GM18526 (cell line): ENCODE data around the gene BPIFB6.

ENCODE experiments used
- POLR2A ChIP-seq: IDR thresholded peaks from 3 replicates; pipeline ENCODE4 v1.6.1; 2011; ENCODE audit not compliant: insufficient read length; ENCODE audit errors: extremely low read depth

BPIFB6 gene

GRCh38 chr20:33075281-33075680 is 43.8 kb downstream of the BPIFB6 start:
- no peak for TF ChIP-seq POLR2A

DNA sequence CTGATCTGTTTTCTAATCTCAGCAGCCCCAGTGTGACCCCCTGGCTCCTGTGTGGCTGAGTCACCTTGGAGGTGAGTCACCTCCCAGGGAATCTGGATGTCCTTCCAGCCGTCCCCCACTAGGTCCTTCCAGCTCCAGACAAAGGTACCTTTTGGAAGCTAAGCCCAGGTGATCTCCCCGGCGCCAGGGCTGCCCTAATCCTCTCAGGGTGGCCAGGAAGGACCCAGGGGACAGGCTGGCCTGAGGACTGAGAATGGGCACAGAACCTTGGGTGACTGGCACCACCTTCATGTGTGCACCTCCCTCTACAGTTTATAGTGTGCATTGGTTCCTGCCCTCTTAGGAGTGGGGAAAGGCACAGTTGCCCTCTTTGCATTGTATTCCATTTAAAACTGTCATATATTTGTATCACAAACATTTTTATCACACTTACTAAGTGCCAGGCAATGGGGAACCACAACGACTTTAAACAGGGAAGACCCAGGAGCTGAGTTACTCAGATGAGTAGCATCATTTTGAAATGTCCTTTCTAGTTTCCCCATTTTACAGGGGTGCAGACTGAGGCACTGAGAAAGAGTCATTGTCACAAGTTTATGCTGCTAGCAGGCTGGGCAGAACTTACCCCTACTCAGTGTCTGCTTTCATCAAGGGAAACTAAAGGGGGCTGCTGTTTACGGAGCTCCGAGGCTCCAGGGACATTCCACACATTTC is 45.4 kb downstream of the BPIFB6 start:
- no peak for TF ChIP-seq POLR2A

DNA sequence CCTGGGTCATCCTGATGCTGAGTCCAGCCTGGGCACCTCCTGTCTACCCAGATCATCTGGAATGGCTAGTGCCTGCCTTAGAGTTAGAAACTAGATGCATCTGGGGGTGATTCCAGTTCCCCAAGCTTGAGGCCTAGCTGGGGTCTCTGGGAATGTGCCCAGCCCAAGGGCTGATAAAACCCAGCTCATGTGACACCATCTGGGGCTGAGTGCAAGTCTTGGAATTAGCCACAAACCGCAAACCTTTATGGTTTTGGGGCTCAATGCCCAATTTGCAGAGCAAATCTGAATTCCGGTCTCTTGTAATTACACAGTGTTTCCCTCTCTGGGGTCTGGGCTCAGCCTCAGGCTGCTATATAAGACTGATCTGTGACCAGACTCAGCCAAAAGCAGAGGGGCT is 47.8 kb downstream of the BPIFB6 start, which contains the start of gene BPIFB4:
BPIFB4 (plus strand) TSS at position 385 of the 400 bp plus-strand sequence. CDS start 1,884 bp downstream, outside the sequence.
- no peak for TF ChIP-seq POLR2A

DNA sequence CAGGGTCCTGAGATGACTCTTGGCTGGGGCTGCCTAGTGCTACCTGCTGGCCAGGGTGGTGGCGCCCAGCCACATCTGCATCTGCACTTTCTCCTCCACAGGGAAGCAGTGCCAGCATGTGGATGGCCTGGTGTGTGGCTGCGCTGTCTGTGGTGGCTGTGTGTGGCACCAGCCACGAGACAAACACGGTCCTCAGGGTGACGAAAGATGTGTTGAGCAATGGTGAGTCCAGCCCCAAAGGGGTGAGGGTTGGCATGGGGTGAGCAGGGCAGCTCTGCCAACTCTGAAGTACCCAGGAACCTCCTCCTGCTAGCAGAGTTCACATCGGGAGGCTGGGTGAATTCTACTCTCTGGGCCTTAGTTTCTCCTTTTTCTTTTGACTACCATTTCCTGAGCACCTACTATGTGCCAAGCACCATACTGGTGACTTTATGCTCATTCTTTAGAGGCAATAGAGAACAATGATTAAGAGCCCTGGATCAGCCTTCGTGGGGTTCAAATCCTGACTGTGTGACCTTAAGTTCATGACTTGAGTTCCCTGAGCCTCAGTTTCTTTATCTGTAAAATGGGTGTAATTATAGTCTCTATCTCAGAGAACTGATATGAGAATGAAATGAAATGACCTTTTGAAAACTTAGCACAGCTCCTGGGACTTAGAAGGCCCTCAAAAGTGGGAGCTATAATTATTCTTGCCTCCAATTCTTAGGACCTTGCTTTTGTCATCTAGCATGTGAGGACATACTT is 50.1 kb downstream of the BPIFB6 start:
- TF ChIP-seq POLR2A: no peak

- no peak for TF ChIP-seq POLR2A
Observed at GRCh38 chr20:33082546-33082945, 51.1 kb downstream of the BPIFB6 start.

DNA sequence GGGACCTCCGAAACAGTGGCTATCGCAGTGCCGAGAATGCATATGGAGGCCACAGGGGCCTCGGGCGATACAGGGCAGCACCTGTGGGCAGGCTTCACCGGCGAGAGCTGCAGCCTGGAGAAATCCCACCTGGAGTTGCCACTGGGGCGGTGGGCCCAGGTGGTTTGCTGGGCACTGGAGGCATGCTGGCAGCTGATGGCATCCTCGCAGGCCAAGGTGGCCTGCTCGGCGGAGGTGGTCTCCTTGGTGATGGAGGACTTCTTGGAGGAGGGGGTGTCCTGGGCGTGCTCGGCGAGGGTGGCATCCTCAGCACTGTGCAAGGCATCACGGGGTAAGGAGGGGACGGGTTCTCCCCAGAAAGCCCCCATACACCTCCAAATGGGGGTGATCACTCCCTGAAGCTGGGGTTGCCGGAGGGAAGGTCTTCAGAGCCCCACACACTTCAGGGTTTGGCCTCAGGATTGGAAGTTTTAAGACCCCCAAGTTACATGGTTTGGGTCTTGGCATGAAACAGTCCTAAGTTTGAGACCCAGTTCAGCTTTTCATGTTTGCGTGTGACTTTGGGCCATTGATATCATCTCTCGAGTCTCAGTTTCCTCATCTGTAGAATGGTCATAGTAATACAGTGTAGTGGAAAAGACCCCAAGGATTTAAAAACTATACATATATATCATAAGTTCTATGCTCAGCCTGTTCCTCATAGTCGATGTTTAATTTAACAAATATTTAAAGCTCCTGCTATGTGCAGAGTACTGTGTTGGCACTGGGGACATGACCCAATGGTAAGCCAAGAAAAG is 52.3 kb downstream of the BPIFB6 start:
- no peak for TF ChIP-seq POLR2A

GRCh38 chr20:33084722-33085121 is 53.3 kb downstream of the BPIFB6 start:
- no peak for TF ChIP-seq POLR2A

DNA sequence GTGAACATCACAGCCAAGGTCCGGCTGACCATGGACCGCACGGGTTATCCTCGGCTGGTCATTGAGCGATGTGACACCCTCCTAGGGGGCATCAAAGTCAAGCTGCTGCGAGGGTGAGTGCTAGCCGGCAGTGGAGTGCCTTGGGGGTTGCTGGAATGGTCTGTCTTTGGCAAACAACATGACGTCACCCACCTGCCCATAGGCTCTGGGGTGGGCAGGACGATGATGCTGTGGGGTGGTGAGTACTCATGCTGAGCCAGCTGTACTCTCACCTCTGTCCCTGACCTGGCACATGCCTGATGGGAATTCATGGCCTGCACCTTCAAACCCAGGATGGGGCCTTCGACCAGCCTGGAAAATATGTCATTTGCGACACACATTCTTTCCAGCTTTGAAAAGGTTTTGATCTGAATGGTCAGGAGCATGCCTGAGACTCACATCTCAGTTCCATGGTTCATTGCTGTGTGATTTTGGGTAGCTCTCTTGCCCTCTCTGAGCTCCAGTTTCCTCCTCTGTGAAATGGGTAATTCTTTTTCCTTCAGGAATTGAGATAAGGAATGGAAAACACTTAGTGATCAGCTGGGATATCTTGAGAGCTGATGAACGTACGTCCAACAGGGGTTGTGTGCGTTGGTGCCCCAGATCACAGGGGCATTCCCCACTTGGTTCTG is 54.7 kb downstream of the BPIFB6 start:
- TF ChIP-seq POLR2A: no peak

GRCh38 chr20:33091147-33091546 is 59.7 kb downstream of the BPIFB6 start:
- no peak for TF ChIP-seq POLR2A

DNA sequence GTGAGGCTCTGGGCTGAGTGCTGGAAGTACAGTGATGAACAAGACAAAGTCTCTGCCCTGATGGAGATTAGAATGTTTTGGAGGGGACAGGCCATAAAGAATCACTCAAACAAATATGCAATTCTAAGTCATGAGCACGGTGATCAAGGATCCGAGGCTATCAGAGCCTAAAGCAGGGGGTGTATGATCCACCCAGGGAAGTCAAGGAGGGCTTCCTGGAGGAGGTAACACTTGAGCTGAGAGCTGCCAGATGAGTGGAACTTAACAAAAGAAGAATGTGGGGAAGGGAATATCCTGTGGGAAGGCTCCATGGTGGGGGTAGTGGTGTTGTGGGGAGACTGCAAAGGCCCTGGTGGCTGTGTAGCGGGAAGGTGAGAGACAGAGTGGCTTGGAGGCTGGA is 60.2 kb downstream of the BPIFB6 start:
- TF ChIP-seq POLR2A: no peak

DNA sequence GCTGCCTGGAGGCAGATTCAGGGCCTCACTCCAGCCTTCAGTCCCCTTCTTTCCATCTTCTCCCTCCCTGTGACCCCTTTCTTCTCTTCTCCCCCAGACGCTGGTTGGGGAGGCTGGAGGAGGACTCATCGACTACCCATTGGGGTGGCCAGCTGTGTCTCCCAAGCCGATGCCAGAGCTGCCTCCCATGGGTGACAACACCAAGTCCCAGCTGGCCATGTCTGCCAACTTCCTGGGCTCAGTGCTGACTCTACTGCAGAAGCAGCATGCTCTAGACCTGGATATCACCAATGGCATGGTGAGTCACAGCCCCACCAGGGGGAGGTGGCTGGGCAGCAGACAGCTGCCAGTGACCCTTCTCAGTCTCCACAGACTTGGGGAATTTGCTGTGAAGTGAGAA is 60.9 kb downstream of the BPIFB6 start:
- no peak for TF ChIP-seq POLR2A

DNA sequence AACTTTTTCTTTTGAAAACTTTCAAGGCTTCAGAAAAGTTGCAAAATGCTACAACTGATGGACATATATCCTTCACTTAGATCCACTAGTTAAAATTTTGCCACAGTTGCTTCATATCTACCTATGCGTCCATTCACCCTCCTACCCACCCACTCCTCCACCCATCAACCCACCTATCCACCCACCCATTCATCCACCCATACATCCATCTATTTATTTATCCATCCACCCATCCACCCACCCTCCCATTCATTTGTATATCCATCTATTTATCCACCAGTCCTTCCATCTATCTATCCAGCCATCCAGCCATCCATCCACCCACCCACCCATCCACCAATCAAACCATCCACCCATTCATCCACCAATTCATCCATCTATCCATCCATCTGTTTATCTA is 61.6 kb downstream of the BPIFB6 start:
- no peak for TF ChIP-seq POLR2A

DNA sequence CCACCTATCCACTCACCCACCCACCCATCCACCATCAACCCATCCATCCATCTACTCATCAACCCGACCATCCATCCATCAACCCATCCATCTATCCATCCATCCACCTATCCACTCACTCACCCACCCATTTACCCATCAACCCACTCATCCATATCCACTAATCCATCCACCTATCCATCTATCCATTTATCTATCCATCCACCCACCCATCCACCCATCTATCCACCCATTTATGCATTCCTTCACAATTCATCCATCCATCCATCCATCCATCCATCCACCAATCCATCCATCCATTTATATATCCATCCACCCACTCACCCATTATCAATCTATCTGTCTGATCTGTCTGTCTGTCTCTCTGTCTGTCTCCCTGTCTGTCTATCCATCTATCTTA is 62.1 kb downstream of the BPIFB6 start:
- TF ChIP-seq POLR2A: no peak
